Lower lobe of right lung (tissue), 2 donors: ENCODE measurements around the gene RETREG1. TPM values are rescaled to one million over a fixed set of nuclear protein-coding genes. Genes with fewer than 3 reads are reported as not detected.
"Not testable (repeated sequence)": the region's sequence is repeated elsewhere in the genome, so short reads cannot be mapped to it uniquely, and the experiment has no call there.

Source experiments
- ATAC-seq, 2 donors: fragments of 200-7000 bp; cut with Tn5 transposase; one replicate each; pipeline ENCODE4 v1.9.1; 2020 to 2022; ENCODE audit warnings: mild to moderate bottlenecking in 2 of 2, moderate library complexity in 2 of 2
- DNase-seq: peaks from one replicate; pipeline ENCODE4 v3.0.0-alpha.2; 2020
- H3K27ac ChIP-seq: fragments of 200-600 bp; one replicate; pipeline ENCODE4 v1.8.0; 2022
- H3K27me3 ChIP-seq: fragments of 200-600 bp; one replicate; pipeline ENCODE4 v1.8.0; 2022; ENCODE audit warnings: low read depth
- H3K36me3 ChIP-seq: fragments of 200-600 bp; one replicate; pipeline ENCODE4 v1.8.0; 2022; ENCODE audit warnings: mild to moderate bottlenecking
- H3K4me1 ChIP-seq: fragments of 200-600 bp; one replicate; pipeline ENCODE4 v1.8.0; 2022
- H3K4me3 ChIP-seq: fragments of 200-600 bp; one replicate; pipeline ENCODE4 v1.8.0; 2022; ENCODE audit warnings: mild to moderate bottlenecking
- H3K9me3 ChIP-seq: fragments of 200-600 bp; one replicate; pipeline ENCODE4 v1.8.0; 2022
- intact Hi-C: fragments of 100-400 bp; cut with DNase I; formaldehyde crosslinking; loops from one replicate; pipeline ENCODE4 v1.11.0; 2022
- total RNA-seq: library from RNA; stranded (reverse); fragmentation: NEBNext Ultra II Directional; extraction: Animal tissue kit (Norgen Biotek cat#: 25700); gene quantifications from one replicate; pipeline ENCODE4 v1.2.1, GENCODE V29; 2021
- TF ChIP-seq, protein P1 (sequence below): fragments of 200-600 bp; IDR thresholded peaks from one replicate; pipeline ENCODE4 v1.8.0; 2022; ENCODE audit warnings: antibody characterized with exemption, mild to moderate bottlenecking
- donor health status: DM: no; HTN: yes; CAD: no; lungs with severe emphysema.

The RETREG1 gene
- total RNA-seq, 1 donor from 2014 or later = 20.6 TPM

DNA sequence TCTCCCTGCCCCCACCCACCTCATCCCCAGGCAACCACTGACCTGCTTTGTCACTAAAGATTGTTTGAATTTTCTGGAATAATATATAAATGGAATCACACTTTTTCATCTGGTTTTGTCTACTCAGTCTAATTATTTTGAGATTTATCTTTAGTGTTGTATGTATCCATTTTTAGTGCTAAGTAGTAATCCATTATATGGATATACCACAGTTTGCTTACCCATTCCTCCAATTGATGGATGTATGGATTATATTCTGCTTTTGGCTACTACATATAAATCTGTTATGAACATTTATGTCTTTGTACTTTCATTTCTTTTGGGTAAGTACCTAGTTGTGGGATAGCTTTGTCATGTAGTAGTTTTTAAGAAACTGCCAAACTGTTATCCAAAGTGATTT lies 136.7 kb downstream of the RETREG1 start:
- Histone ChIP-seq H3K27ac (no peak overlapping the region), H3K9me3 (no peaks in the 10 kb centered on the region), H3K27me3 (no peaks in the 10 kb centered on the region), H3K36me3 (no peaks in the 10 kb centered on the region), H3K4me1 (no peaks in the 10 kb centered on the region), H3K4me3 (no peak overlapping the region)
- ATAC-seq = no peak
- DNase-seq = no peak
- intact Hi-C loops = no loop called here
- TF ChIP-seq, protein P1, sequence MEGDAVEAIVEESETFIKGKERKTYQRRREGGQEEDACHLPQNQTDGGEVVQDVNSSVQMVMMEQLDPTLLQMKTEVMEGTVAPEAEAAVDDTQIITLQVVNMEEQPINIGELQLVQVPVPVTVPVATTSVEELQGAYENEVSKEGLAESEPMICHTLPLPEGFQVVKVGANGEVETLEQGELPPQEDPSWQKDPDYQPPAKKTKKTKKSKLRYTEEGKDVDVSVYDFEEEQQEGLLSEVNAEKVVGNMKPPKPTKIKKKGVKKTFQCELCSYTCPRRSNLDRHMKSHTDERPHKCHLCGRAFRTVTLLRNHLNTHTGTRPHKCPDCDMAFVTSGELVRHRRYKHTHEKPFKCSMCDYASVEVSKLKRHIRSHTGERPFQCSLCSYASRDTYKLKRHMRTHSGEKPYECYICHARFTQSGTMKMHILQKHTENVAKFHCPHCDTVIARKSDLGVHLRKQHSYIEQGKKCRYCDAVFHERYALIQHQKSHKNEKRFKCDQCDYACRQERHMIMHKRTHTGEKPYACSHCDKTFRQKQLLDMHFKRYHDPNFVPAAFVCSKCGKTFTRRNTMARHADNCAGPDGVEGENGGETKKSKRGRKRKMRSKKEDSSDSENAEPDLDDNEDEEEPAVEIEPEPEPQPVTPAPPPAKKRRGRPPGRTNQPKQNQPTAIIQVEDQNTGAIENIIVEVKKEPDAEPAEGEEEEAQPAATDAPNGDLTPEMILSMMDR = no peak

- no peak for ATAC-seq
- no peak for DNase-seq
- Histone ChIP-seq H3K4me3 (no peak overlapping the region), H3K27me3 (no peaks in the 10 kb centered on the region), H3K27ac (no peak overlapping the region), H3K9me3 (no peaks in the 10 kb centered on the region), H3K4me1 (no peaks in the 10 kb centered on the region), H3K36me3 (no peaks in the 10 kb centered on the region)
- TF ChIP-seq, protein P1 = no peak
- intact Hi-C loops = no loop called here
Observed at GRCh38 chr5:16477541-16477940, 139.3 kb downstream of the RETREG1 start.

- ATAC-seq, intact Hi-C loops, H3K27me3 ChIP-seq, H3K9me3 ChIP-seq, DNase-seq, H3K36me3 ChIP-seq, H3K27ac ChIP-seq, H3K4me1 ChIP-seq, H3K4me3 ChIP-seq: not testable (repeated sequence)
Observed at GRCh38 chr5:16476417-16476816, 140.4 kb downstream of the RETREG1 start.

DNA sequence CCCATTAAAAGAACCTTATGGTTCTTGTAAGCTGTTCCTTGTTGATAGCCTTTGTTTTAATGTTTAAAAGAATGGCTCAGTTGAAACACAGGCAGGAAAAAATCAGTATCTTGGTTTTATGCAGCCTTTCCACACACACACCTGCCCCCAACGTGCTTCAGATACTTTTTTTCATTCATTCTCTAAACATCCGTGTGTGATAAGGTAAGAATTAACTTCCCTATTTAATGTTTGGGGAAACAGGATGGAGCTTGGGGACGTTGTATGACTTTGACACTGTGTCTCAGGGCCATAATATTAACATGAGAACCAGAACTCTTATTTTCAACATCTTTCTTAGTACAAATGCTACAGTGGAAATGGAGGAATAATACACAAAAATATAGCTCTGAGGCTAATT lies 145.4 kb downstream of the RETREG1 start:
- H3K4me3 ChIP-seq = no peak overlapping the region
- DNase-seq (no peak), ATAC-seq (no peak)
- TF ChIP-seq, protein P1 = no peak
- intact Hi-C loops = no loop called here
- no peaks in the 10 kb centered on the region for H3K9me3 ChIP-seq
- H3K4me1 ChIP-seq = peaks cover 20% of the 10 kb centered on the region
- H3K36me3 ChIP-seq = no peaks in the 10 kb centered on the region
- no peak overlapping the region for H3K27ac ChIP-seq
- H3K27me3 ChIP-seq = no peaks in the 10 kb centered on the region

DNA sequence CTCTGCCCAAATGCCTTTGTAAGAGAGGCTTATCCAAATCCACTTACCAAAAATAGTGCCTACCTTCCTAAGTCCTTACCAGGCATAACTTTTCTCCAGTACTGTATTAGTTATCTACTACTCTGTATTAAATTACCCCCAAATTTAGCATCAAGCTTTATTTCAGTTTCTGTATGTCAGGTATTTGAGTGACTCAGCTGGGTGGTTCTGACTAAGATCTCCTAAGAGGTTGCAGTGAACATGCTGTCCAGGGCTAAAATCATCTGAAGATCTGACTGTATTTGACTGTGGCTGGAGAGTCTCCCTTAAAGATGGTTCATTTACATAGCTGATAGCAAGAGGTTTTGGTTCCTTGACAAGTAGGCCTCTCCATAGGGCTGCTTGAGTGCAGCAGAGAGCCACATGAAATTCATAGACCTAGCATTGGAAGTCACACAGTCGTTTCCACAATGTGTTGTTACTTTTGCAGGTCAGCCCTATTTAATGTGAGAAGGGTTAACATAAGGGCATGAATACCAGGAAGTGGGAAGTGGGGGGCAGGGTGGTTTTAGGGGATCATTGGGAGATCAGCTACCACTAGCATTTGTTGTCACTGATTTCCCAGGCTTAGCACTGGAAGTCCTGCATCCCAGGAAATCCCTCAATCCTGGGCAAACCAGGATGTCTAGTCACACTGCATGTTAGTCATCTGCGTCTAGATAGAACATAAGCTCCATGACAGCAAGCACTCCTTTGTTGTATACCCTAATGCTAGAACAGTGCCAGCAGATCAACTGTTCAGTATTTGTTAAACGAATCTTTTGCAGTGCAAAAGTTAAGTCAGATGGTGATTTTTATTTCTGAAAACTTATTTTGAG lies 149.2 kb downstream of the RETREG1 start:
- peak in 1 of 2 donors; percentile 5 for ATAC-seq
- H3K9me3 ChIP-seq = no peaks in the 10 kb centered on the region
- intact Hi-C loops = no loop called here
- H3K36me3 ChIP-seq = peaks cover 10% of the 10 kb centered on the region
- no peak overlapping the region for H3K27ac ChIP-seq
- TF ChIP-seq, protein P1 = no peak
- H3K4me1 ChIP-seq = peaks cover 42% of the 10 kb centered on the region
- no peaks in the 10 kb centered on the region for H3K27me3 ChIP-seq
- DNase-seq = no peak
- no peak overlapping the region for H3K4me3 ChIP-seq
